Activated naive CD4-positive, alpha-beta T cell treated with anti-CD3 and anti-CD28 coated beads for 36 hours (primary cell): ENCODE measurements around the gene FBRSL1. TPM values are rescaled to one million over a fixed set of nuclear protein-coding genes. Genes with fewer than 3 reads are reported as not detected.
"Not testable (repeated sequence)": the region's sequence is repeated elsewhere in the genome, so short reads cannot be mapped to it uniquely, and the experiment has no call there.

ENCODE experiments used
- CTCF ChIA-PET: fragments of 350-600 bp; sonication (Branson Sonifier 250); formaldehyde crosslinking; loops from one replicate; lab custom pipeline; 2021; ENCODE audit warnings: antibody characterized with exemption; lab: Charles Lee
- DNase-seq: peaks from one replicate; pipeline ENCODE4 v3.0.0-alpha.2; 2020
- H3K27ac Mint-ChIP-seq: one replicate; pipeline ENCODE4 v1.8.0; 2021; ENCODE audit warnings: mild to moderate bottlenecking, mixed read lengths
- H3K27me3 Mint-ChIP-seq: one replicate; pipeline ENCODE4 v1.8.0; 2021; ENCODE audit warnings: low read depth, mixed read lengths
- H3K36me3 Mint-ChIP-seq: one replicate; pipeline ENCODE4 v1.8.0; 2021; ENCODE audit warnings: low read depth, mixed read lengths
- H3K4me1 Mint-ChIP-seq: one replicate; pipeline ENCODE4 v1.8.0; 2021; ENCODE audit warnings: low read depth, mixed read lengths
- H3K4me3 Mint-ChIP-seq: one replicate; pipeline ENCODE4 v1.8.0; 2021; ENCODE audit warnings: mild to moderate bottlenecking, moderate library complexity, mixed read lengths
- H3K9me3 Mint-ChIP-seq: one replicate; pipeline ENCODE4 v1.8.0; 2021; ENCODE audit warnings: mixed read lengths
- intact Hi-C: fragments of 100-400 bp; cut with micrococcal nuclease; formaldehyde crosslinking; loops from one replicate; pipeline ENCODE4 v1.15.1; 2023
- total RNA-seq, 2 experiments: library from RNA; stranded (reverse); gene quantifications; one replicate each; pipeline ENCODE4 v1.2.3, GENCODE V29; 2021

FBRSL1 gene
- total RNA-seq, result 10 to 100 TPM; 35.1 to 36.3 TPM

GRCh38 chr12:132489602-132490266, at the start of gene FBRSL1:
Gene FBRSL1, plus strand, starts transcription at chr12:132490151.
- intact Hi-C loops, result loop anchor here (1.0 to 5.0 kb wide), 3 partner anchors 44 to 273 kb away; partner anchors contain the start of genes ANKLE2 and GALNT9

GRCh38 chr12:132440420-132440819, 49.5 kb upstream of the FBRSL1 start:
- H3K4me3 Mint-ChIP-seq, intact Hi-C loops, H3K9me3 Mint-ChIP-seq, DNase-seq, H3K36me3 Mint-ChIP-seq, H3K27ac Mint-ChIP-seq, H3K27me3 Mint-ChIP-seq: not testable (repeated sequence)
- CTCF ChIA-PET, result interaction anchor here (1.4 kb wide), 1 partner anchor 121 kb away, joined by 4 read pairs; no protein-coding TSS in a partner anchor
- H3K4me1 Mint-ChIP-seq, result peaks cover 71% of the 10 kb centered on the region

More at GRCh38 chr12:132489602-132490266, at the start of gene FBRSL1:
- CTCF ChIA-PET, result no interaction called here
- Mint-ChIP-seq H3K4me3 (peak within 1 kb of the TSS; percentile 79), H3K9me3 (no peaks in the 10 kb centered on the region), H3K27me3 (no peaks in the 10 kb centered on the region), H3K36me3 (no peaks in the 10 kb centered on the region), H3K4me1 (peaks cover 57% of the 10 kb centered on the region), H3K27ac (peak within 1 kb of the TSS; percentile 73)
- peak; percentile 93 for DNase-seq

GRCh38 chr12:132441871-132442863, 47.8 kb upstream of the FBRSL1 start:
- H3K4me3 Mint-ChIP-seq, result no peak overlapping the region
- H3K27me3 Mint-ChIP-seq, result no peaks in the 10 kb centered on the region
- H3K4me1 Mint-ChIP-seq, result peaks cover 71% of the 10 kb centered on the region
- CTCF ChIA-PET, result interaction anchor here (0.9 kb wide), 1 partner anchor 27 kb away, joined by 3 read pairs; no protein-coding TSS in a partner anchor
- intact Hi-C loops, result no loop called here
- DNase-seq, result no peak
- H3K27ac Mint-ChIP-seq, result no peak overlapping the region
- no peaks in the 10 kb centered on the region for H3K9me3 Mint-ChIP-seq
- peaks cover 2% of the 10 kb centered on the region for H3K36me3 Mint-ChIP-seq

- H3K9me3 Mint-ChIP-seq, result no peaks in the 10 kb centered on the region
- peaks cover 69% of the 10 kb centered on the region for H3K4me1 Mint-ChIP-seq
- no peak overlapping the region for H3K4me3 Mint-ChIP-seq
- intact Hi-C loops, result no loop called here
- H3K27me3 Mint-ChIP-seq, result no peaks in the 10 kb centered on the region
- H3K36me3 Mint-ChIP-seq, result peaks cover 2% of the 10 kb centered on the region
- CTCF ChIA-PET, result interaction anchor here (0.6 kb wide), 1 partner anchor 289 kb away, joined by 3 read pairs; no protein-coding TSS in a partner anchor
- peak overlapping the region; percentile 77 for H3K27ac Mint-ChIP-seq
- no peak for DNase-seq
Observed at GRCh38 chr12:132443091-132443490, 46.9 kb upstream of the FBRSL1 start.

- Mint-ChIP-seq H3K36me3 (peaks cover 2% of the 10 kb centered on the region), H3K27ac (peak overlapping the region; percentile 99), H3K9me3 (no peaks in the 10 kb centered on the region), H3K4me3 (peak overlapping the region; percentile 92), H3K27me3 (no peaks in the 10 kb centered on the region), H3K4me1 (peaks cover 66% of the 10 kb centered on the region)
- intact Hi-C loops, result loop anchor here (2.0 kb wide), 1 partner anchor 25 kb away; no protein-coding TSS in a partner anchor
- no peak for DNase-seq
- CTCF ChIA-PET, result no interaction called here
Observed at GRCh38 chr12:132444283-132444682, 45.7 kb upstream of the FBRSL1 start.

GRCh38 chr12:132444957-132445883, 44.7 kb upstream of the FBRSL1 start:
- peaks cover 61% of the 10 kb centered on the region for H3K4me1 Mint-ChIP-seq
- peak; percentile 93 for DNase-seq
- peak overlapping the region; percentile 99 for H3K27ac Mint-ChIP-seq
- intact Hi-C loops, result loop anchor here (1.0 to 2.0 kb wide), 2 partner anchors 24 to 45 kb away; partner anchors contain the start of gene FBRSL1
- CTCF ChIA-PET, result no interaction called here
- peak overlapping the region; percentile 92 for H3K4me3 Mint-ChIP-seq
- H3K36me3 Mint-ChIP-seq, result peaks cover 2% of the 10 kb centered on the region
- no peaks in the 10 kb centered on the region for H3K27me3 Mint-ChIP-seq
- H3K9me3 Mint-ChIP-seq, result no peaks in the 10 kb centered on the region

GRCh38 chr12:132445884-132446632, 43.9 kb upstream of the FBRSL1 start:
- CTCF ChIA-PET, result interaction anchor here (1.1 to 1.8 kb wide), 2 partner anchors 115 to 169 kb away, joined by 5 read pairs; no protein-coding TSS in a partner anchor
- peak overlapping the region; percentile 99 for H3K27ac Mint-ChIP-seq

GRCh38 chr12:132446633-132447326, 43.2 kb upstream of the FBRSL1 start:
- Mint-ChIP-seq H3K9me3 (no peaks in the 10 kb centered on the region), H3K27me3 (no peaks in the 10 kb centered on the region), H3K27ac (peak overlapping the region; percentile 99), H3K4me3 (no peak overlapping the region), H3K4me1 (peaks cover 55% of the 10 kb centered on the region), H3K36me3 (peaks cover 2% of the 10 kb centered on the region)
- intact Hi-C loops, result no loop called here
- CTCF ChIA-PET, result interaction anchor here (1.1 to 1.8 kb wide), 2 partner anchors 114 to 168 kb away, joined by 5 read pairs; no protein-coding TSS in a partner anchor
- no peak for DNase-seq

More at GRCh38 chr12:132445884-132446632, 43.9 kb upstream of the FBRSL1 start:
- peaks cover 56% of the 10 kb centered on the region for H3K4me1 Mint-ChIP-seq
- intact Hi-C loops, result loop anchor here (1.0 to 2.0 kb wide), 2 partner anchors 23 to 44 kb away; partner anchors contain the start of gene FBRSL1
- H3K36me3 Mint-ChIP-seq, result peaks cover 2% of the 10 kb centered on the region
- peak; percentile 61 for DNase-seq
- H3K4me3 Mint-ChIP-seq, result peak overlapping the region; percentile 92
- H3K27me3 Mint-ChIP-seq, result no peaks in the 10 kb centered on the region
- H3K9me3 Mint-ChIP-seq, result no peaks in the 10 kb centered on the region

GRCh38 chr12:132447327-132447720, 42.6 kb upstream of the FBRSL1 start:
- no peaks in the 10 kb centered on the region for H3K9me3 Mint-ChIP-seq
- peaks cover 55% of the 10 kb centered on the region for H3K4me1 Mint-ChIP-seq

GRCh38 chr12:132447731-132448462, 42.1 kb upstream of the FBRSL1 start:
- CTCF ChIA-PET, result interaction anchor here (0.8 to 1.1 kb wide), 4 partner anchors 13 to 76 kb away, joined by 3 to 5 read pairs (median 4); no protein-coding TSS in a partner anchor
- peaks cover 52% of the 10 kb centered on the region for H3K4me1 Mint-ChIP-seq
- no peaks in the 10 kb centered on the region for H3K27me3 Mint-ChIP-seq
- DNase-seq, result no peak
- peaks cover 2% of the 10 kb centered on the region for H3K36me3 Mint-ChIP-seq
- intact Hi-C loops, result no loop called here
- no peak overlapping the region for H3K4me3 Mint-ChIP-seq
- no peaks in the 10 kb centered on the region for H3K9me3 Mint-ChIP-seq
- no peak overlapping the region for H3K27ac Mint-ChIP-seq

More at GRCh38 chr12:132447327-132447720, 42.6 kb upstream of the FBRSL1 start:
- Mint-ChIP-seq H3K36me3 (peaks cover 2% of the 10 kb centered on the region), H3K27me3 (no peaks in the 10 kb centered on the region), H3K27ac (no peak overlapping the region), H3K4me3 (no peak overlapping the region)
- intact Hi-C loops, result no loop called here
- DNase-seq, result no peak
- CTCF ChIA-PET, result interaction anchor here (0.8 to 1.8 kb wide), 4 partner anchors 13 to 167 kb away, joined by 3 to 5 read pairs (median 4); no protein-coding TSS in a partner anchor
